ENCODE data around the gene CDC42EP1.
"Not testable (repeated sequence)": the region's sequence is repeated elsewhere in the genome, so short reads cannot be mapped to it uniquely, and the experiment has no call there.

CDC42EP1 gene

DNA sequence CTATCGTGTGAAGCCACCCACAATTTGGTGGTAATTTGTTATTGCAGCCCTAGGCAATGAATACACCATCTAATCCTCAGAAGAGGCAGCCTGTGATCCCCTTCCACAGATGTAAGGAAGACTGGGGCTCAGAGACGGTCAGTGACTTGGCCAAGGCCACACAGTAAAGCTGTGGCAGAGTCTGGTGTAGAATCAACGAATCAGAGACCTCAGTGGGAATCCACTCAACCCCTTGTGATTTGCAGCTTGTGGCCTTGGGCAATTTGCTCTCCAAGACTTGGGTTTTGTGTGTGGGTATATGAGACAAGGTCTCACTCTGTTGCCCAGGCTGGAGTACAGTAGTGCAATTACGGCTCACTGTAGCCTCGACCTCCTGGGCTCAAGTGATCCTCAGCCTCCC lies 17.7 kb downstream of the CDC42EP1 start:
- DNase-seq = no peak

DNA sequence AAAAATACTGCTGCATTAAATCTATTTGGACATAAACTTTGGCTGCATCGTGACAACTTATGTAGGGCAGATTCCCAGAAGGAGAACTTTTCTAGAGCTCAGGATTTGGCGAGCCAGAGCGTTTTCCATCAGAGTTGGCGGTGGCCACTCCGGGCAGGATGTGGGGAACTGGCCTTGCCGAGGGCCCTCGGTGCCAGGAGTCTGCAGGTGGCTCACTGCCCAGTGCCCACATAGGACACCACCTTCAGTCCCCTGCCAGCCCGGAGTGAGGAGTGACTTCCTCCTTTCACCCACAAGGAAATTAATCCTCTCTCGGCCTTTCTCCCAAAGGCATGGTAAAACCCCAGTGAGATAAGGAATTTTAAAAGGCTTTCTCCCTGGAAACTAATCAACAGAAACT lies 21.2 kb downstream of the CDC42EP1 start:
- peak in 35 of 56 donors; percentile 4 to 81 (median 40) for DNase-seq

DNA sequence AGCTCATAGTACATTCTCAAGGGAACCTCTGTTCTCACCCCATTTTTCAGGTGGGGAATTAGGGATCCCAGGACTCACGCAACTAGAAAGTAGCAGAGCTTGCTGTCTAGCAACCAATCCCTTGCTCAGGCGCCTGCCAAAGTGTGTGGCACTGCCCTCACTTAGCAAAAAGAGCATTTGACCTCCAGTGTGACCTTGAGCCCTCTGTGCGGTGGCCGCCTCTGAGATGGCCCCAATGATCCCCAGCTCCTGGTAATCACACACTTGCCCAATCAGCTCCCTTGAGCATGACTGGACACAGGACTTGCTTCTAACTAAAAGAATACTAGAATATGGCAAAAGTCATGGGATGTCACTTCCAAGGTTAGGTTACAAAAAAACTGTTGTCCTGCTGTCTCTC lies 22.2 kb downstream of the CDC42EP1 start:
- DNase-seq = no peak

DNA sequence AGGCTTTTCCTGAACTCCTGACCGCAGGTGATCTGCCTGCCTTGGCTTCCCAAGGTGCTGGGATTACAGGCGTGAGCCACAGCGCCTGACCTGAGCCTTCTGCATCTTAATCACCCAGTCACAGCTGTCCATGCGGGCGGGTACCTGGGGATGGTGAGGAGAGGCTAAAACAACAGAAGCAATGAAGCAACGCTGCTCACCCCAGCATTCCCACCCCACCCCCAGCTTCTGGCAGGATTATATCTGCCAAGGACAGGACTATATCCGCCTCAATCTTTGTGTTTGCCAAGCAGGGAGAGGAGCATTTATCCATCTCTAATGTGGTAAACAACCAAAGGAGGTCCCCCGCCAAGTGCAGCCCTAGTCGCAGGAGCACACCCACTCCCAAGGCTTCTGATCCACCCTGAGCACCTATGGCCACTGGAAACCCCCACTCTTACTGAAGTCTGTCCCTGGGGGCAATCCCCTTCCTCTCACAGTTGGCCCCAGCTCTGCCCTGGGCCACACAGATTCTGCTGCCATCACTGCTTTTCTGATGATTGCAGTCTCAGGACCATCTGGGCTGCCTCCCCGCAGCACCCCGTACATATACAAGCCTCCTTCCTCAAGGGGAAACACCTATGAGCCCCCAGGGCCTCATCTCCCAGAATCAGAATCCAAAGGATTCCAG lies 28.4 kb downstream of the CDC42EP1 start:
- no peak for DNase-seq

DNA sequence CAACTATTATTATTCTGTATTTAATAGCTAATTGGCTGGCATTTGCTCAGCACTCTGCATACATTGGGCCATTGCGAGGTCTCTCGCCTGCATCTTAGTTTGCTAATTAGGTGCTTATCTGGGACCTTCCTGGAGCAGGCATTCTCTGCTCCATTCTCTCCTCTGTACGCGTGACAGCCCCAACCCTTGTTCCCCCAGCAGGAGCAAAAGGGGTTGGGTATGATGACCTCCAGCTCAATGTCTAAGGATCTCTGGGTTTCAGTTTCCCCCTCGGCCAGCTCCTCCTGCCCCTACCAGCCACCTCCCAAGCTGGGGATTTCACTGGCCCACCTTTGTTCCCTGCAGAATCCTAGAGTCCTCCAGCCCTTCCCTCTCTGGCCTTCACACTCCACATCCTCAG lies 29.4 kb downstream of the CDC42EP1 start:
- no peak for DNase-seq

DNA sequence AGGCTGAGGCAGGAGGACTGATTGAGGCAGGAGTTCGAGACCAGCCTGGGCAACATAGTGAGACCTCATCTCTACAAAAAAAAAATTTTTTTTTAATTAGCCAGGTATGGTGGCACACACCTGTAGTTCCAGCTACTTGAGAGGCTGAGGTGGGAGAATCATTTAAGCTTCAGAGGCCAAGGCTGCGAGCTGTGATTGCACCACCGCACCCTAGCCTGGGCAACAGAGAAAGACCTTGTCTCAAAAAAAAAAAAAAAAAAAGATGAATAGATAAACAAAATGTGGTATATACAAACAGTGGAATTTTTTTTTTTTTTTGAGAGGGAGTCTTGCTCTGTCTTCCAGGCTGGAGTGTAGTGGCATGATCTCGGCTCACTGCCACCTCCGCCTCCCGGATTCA lies 30.8 kb downstream of the CDC42EP1 start:
- not testable (repeated sequence) for DNase-seq

DNA sequence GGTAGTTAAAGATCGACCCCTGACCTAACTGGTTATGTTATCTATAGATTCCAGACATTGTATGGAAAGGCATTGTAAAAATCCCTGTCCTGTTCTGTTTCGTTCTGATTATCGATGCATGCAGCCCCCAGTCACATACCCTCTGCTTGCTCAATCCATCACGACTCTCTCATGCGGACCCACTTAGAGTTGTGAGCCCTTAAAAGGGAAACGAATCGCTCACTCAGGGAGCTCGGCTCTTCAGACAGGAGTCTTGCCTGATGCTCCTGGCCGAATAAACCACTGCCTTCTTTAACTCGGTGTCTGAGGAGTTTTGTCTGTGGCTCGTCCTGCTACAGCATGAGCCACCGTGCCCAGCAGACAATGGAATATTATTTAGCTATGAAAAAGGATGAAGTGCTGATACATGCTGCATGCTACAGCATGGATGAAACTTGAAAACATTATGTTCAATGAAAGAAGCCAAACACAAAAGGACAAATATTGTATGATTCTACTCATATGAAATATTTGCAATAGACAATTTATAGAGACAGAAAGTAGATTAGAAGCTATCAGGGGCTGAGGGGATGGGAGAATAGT lies 31.6 kb downstream of the CDC42EP1 start:
- DNase-seq = no peak

DNA sequence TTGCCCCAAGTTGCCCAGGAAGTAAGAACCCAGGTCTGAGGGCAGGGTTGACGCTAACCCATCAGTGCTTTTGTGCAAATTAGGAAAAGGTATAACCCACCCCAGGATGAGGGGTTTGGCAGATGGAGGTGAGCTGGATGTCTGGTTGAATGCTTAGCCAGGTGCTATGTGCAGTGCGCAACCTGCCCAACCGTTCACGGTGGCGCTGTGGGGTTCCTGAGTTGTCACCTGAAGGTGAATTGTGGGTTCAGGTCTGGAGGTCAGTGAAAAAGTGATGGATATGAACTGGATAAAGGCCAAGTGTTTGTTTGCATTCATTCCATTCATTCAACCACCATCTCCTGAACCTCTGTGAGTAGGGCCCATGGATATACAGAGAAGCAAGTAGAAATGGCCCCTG lies 34.0 kb downstream of the CDC42EP1 start:
- DNase-seq = no peak

DNA sequence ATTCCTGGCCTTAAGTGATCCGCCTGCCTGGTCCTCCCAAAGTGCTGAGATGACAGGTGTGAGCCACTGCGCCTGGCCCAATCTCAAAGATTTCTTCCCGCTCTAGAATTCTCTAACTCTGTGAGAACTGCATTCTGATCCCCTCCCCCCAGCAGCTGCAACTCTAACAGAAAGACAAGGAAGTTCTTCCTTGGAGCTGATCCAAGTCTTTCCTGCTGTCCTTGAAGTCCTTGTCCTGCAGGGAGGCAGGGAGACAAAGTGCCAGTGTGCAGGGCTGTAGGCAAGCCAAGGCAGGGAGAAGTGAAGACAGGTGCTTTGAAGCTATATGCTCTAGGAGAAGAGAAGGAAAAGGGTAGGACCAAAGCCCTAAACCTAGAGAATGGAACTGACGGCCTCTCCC lies 38.9 kb downstream of the CDC42EP1 start:
- peak in 1 of 56 donors; percentile 9 for DNase-seq

DNA sequence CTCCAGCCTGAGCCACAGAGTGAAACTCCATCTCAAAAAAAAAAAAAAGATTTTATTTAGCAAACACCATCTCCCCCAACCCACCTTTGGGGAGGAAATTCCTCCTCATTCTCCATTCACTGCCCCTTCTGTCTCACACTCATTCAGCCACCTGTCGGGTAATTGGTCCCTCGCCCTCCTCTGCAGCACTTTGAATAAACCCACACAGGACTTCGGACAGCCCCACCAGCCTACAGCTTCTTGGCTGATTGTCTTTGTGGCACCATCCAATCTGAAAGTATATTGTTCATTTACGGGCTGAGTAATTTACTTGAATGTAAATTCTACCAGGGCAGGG lies 40.9 kb downstream of the CDC42EP1 start:
- DNase-seq = no peak

DNA sequence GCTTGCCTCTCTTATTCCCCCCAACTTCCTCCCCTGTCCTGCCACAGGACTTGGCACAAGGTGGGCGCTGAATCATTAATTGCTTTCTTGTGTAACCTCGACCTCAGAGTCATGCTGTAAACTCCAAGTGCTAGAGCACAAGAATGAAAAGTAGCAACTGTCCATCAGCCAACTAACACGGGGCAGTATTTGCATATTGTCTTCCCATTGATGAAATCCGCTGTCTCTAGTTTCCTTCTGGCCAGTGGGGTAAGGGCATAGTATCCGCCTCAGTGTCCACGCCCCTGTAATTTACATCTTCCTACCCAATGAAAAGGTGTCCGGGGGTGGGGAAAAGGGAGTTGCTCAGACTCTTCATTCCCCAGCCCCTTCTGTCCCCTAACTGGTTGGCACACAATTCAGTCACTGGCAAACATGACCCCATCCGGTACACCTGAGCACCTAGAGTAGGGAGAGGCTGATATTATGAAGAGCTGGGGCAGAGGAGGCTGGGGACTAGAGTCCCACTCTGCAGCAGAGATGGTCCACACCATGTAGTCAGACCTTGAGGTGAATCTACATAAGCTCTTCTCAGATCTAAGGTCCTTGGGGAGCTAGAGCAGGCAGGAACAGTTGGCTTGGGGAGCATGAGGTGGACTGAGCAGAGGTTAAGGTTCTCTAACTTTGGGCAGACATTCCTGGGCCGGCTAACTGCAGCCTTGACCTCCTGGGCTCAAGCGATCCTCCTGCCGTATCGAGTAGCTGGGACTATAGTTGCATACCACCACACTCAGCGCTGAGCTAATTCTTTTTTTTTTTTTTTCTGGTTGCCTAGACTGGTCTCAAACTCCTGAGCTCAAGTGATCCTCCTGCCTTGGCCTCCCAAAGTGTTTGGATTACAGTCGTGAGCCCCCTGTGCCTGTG lies 41.5 kb downstream of the CDC42EP1 start:
- DNase-seq = no peak

DNA sequence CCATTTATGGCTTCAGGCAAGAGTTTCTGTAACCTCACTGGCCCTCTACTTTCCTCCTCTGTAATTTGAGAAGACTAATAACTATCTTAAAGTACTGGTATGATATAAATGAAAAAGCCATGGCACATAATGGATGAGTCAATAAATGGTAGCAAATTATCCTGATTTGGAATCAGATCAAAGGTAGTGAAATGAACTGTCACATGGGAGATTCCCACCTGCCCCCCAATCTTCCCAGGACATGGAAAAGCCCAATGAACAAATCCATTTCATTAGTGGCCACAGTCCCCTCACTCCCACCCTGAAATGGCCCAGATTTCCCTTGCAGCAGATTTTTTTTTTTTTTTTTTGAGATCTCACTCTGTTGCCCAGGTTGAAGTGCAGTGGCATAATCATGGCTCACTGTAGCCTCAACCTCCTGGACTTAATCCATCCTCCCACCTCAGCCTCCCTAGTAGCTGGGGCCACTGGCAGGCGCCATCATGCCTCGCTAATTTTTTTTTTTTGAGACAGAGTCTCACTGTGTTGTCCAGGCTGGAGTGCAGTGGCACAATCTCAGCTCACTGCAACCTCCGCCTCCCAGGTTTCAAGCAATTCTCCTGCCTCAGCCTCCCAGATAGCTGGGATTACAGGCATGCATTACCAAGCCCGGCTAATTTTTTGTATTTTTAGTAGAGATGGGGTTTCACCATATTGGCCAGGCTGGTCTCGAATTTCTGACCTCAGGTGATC lies 42.4 kb downstream of the CDC42EP1 start:
- DNase-seq = not testable (repeated sequence)

DNA sequence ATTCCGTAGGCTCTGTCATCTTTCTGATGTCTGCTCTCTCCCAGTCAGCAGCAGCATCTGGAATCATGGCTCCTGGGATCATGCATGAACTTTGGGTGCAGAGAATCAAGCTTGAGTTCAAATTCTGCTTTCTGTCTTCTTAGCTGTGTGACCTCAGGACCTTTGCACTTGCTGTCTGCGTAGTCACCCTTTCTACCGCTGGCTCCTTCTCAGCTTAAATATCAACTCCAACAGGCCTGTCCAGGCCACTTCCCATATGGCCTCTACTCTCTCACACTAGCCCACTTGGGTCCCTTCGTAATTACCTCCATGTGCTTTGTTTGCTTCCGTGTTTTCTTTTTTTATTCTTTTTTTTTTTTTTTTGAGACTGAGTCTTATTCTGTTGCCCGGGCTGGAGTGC lies 43.8 kb downstream of the CDC42EP1 start:
- DNase-seq = no peak

DNA sequence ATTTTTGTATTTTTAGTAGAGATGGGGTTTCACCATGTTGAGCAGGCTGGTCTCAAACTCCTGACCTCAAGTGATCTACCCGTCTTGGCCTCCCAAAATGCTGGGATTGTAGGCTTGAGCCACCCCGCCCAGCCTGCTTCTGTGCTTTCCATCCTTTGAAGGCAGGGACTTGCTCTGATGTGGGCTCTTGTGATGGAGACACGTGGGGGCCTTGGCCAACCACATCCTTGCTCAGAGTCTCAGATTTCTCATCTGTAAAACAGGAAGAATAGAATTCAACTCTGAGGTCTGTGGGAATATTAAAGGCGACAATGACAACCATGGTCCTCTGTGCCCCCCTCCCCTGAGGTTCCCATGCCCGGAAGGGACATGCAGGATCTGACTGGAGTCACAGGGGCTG lies 44.6 kb downstream of the CDC42EP1 start:
- DNase-seq = no peak

DNA sequence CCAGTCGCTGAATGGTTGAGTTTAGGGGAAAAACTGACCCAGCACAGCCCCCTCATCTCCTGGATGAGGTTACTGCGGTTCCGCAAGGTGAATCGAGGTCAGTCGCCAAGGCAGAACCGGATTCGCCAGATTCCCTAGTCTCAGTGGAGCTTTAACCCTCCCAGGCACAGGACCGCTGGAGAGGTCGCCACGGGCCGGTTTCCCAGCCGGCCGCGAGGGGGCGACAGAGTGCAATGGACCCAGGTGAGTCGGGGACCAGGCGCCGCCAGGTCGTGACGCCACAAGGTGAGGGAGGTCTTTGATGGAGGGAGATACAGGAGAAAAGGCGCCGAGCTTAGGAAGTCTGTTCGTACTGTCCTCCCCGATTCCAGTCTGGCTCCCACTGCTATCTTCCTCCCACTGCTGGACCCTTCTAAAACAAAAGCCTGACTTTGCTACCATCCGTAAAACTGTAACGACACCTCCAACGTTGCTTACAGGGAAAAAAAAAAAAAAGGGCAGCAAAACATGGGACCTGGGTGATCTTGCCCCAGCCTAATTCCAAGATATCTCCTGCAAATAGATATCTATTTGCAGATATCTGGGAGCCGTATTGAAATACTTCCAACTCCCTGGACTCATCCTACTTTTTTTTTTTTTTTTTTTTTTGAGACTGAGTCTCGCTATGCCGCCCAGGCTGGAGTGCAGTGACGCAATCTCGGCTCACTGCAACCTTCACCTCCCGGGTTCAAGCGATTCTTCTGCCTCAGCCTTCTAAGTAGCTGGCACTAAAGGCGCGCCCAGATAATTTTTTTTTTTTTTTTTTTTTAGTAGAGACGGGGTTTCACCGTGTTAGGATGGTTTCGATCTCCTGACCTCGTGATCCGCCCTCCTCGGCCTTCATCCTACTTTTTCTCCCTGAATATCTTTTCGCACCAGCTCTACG lies 47.0 kb downstream of the CDC42EP1 start:
- DNase-seq = peak in 51 of 56 donors; percentile 15 to 87 (median 62)

DNA sequence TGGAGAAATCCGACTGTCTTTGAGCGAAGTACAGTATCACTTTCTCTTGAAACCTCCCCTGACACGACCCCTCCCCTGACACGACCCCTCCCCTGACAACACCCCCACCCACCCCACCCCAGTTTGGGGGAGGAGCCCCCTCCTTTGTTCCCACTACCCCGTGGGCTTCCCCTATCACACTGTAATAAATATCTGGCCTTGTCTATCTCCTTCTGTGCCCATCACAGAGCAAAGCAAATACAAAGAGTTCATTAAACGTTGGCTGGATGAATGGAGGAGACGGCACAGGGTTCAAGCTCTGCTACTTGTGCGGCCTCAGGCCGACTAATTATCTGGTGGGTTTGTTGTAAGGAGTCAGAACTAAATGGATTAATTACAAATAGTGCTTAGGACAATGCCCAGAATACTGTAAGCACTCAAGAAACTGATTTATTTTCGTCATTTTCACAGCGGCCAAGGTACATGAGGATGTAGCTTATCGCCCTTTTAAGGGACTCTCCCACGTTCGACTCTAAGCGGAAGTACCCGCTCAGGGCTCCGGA lies 47.7 kb downstream of the CDC42EP1 start:
- peak in 1 of 56 donors; percentile 35 for DNase-seq

DNA sequence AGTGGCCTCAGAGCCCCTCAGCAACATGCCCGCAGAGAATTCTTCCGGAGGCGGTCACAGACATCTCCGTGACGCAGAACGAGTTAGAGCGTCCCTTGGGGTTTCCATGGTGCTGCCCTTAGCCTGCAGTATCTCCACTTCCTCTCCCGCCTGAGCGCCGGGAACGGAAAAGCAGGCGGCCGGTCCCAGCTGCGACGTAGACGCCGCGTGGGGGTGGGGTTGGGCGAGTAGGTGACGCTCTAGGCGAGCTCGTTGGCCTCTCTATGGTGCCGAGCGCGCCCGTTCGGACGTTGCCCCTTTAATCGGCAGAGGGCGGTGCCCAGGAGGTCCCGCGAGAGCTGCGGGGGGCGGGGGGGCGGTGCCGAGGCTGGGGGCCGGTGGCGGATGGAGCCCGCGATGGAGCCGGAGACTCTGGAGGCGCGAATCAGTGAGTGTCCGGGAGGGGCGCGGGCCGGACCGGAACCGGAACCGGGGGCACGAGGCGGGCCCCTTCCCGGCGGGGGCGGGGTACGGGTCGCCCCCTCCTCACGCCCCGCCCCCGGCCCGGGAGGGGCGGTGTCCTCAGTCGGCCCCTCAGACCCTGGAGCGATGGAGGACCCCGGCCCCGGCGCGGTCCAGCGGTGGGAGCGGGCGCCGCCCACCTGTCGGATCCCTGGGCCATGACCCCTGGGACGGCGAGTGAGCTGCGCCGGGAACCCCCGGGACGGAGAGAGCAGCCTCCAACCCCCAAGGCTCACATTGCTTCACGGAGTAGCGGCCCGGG lies 48.4 kb downstream of the CDC42EP1 start, which contains the start of gene GGA1:
Gene GGA1, plus strand, starts transcription at position 358 of the 763 bp plus-strand sequence. Its CDS starts 27 bp downstream, at position 385.
- peak; percentile 79 to 100 (median 96) for DNase-seq

DNA sequence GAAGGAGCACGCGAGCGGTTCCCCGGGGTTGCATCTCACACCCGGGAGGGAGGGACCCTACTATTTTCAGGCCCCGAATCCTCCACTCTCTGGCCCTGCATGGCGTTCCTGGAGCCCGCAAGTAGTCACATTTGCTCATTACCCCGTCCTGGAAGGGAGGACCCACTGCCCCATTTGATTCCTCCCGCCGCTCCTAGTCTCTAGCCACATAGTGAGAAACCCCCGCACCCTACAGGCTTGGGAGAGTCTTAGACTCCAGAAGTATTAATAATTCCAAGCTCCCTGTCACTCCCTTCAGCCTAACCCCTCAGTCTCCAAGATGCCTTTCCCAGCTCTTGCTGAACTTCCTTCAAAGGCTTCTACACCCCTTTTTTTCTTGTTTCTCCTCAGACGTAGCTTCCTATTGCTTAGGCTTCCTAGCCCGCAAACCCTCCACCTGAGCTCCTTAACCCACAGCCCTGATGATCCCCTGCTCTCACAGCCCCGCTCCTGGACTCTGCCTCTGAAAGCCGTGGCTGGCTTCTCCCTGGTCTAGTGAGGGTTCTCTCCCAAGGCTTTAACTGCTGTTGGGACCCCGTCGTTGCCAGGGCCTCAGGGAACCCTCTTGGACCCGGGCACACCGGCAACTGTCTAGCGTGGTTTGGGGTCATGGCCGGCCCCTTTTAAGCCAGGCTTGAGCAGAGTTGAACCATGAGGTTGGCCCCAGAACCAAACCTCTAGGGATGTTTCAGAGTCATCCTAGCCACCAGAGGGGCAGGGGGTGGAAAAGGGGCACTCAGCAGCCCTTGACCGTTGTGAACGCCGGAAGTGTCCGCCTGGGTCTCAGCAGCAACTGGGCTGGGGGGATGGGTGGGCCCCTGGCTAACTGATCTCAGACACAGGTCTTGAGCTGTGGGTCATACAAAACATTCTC lies 49.2 kb downstream of the CDC42EP1 start:
- DNase-seq = peak in 2 of 56 donors; percentile 53 to 59

Measured in nucleus accumbens (tissue), 56 donors.